ENCODE data around the gene MRGPRD. TPM values are rescaled to one million over a fixed set of nuclear protein-coding genes. Genes with fewer than 3 reads are reported as not detected.

MRGPRD gene
- total RNA-seq, 1 donor from 2014 or later = not detected

DNA sequence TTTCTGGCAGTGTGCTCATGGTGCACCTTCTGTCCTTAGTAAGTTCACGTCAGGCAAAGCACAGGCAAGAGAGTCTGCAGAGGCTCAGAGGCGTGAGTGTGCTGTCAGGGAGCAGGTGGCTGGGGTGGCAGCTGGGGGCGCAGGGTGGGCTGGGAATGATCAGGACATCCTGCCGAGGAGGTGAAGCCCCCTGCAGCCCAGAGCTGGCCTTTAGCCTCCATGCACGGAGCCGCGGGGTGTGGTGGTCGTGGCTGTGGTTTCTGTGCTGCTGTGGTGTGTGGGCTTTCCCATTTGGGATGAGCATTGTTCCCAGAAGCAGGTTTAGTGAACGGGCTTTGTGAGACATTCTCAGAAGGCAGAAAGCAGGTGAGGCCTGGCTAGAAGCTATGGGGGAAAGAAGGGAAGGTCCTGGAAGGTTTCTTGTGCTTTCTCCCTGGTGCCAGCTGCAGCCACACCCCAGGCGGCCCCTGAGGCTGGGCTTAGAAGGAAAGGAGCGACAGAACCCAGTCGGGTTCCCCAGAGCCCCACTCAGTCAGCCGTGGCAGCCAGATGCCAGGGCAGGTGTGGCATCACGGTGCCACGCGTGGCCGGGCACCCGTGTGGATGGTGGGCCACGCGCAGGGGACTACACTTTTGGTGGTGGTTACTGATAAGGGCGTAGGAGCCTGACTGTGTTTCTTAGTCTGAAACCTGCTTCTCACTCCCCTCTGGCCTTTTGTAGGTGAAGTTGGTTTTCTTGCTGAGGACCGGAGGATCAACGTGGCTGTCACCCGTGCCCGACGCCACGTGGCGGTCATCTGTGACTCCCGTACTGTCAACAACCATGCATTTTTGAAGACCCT lies 45.0 kb downstream of the MRGPRD start:
- no peaks in the 10 kb centered on the region for H3K4me1 ChIP-seq (ENCODE audit: insufficient read depth, low read length)
- DNase-seq (ENCODE audit: low read depth) (no peak), FAIRE-seq (no peak)
- no peak overlapping the region for H2AFZ ChIP-seq (ENCODE audit: low read depth, low read length)
- no peaks in the 10 kb centered on the region for H3K9me3 ChIP-seq (ENCODE audit: insufficient read depth, low read depth, low read length)
- H3K9ac ChIP-seq (ENCODE audit: low read length) = no peak overlapping the region
- H3K4me3 ChIP-seq (ENCODE audit: insufficient read depth, low read depth, low read length) = no peak overlapping the region
- H3K79me2 ChIP-seq (ENCODE audit: insufficient read depth, low read length) = no peaks in the 10 kb centered on the region
- no peak overlapping the region for H3K4me2 ChIP-seq (ENCODE audit: low read length)
- H3K4me1 Mint-ChIP-seq (ENCODE audit: low read depth, unreplicated experiment) = no peaks in the 10 kb centered on the region
- TF ChIP-seq EZH2 (IDR thresholded peaks at IDR 0.05; ENCODE audit: insufficient read depth, low read length) = no peak
- TF ChIP-seq, protein P1, sequence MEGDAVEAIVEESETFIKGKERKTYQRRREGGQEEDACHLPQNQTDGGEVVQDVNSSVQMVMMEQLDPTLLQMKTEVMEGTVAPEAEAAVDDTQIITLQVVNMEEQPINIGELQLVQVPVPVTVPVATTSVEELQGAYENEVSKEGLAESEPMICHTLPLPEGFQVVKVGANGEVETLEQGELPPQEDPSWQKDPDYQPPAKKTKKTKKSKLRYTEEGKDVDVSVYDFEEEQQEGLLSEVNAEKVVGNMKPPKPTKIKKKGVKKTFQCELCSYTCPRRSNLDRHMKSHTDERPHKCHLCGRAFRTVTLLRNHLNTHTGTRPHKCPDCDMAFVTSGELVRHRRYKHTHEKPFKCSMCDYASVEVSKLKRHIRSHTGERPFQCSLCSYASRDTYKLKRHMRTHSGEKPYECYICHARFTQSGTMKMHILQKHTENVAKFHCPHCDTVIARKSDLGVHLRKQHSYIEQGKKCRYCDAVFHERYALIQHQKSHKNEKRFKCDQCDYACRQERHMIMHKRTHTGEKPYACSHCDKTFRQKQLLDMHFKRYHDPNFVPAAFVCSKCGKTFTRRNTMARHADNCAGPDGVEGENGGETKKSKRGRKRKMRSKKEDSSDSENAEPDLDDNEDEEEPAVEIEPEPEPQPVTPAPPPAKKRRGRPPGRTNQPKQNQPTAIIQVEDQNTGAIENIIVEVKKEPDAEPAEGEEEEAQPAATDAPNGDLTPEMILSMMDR (IDR thresholded peaks at IDR 0.05; ENCODE audit: insufficient read depth, low read depth, low read length) = no peak
- no peaks in the 10 kb centered on the region for H3K27me3 ChIP-seq (ENCODE audit: insufficient read depth, low read length)
- H3K9me3 Mint-ChIP-seq (ENCODE audit: unreplicated experiment) = no peaks in the 10 kb centered on the region
- no peak overlapping the region for H3K4me3 Mint-ChIP-seq (ENCODE audit: unreplicated experiment)
- no peaks in the 10 kb centered on the region for H3K27me3 Mint-ChIP-seq (ENCODE audit: low read depth, unreplicated experiment)
- H3K36me3 Mint-ChIP-seq (ENCODE audit: low read depth, unreplicated experiment) = peaks cover 10% of the 10 kb centered on the region
- no peak overlapping the region for H3K27ac Mint-ChIP-seq (ENCODE audit: unreplicated experiment)
- no peak overlapping the region for H3K27ac ChIP-seq (ENCODE audit: low read depth, low read length)
- peaks cover 8% of the 10 kb centered on the region for H4K20me1 ChIP-seq (ENCODE audit: insufficient read depth, low read length)
- no peaks in the 10 kb centered on the region for H3K36me3 ChIP-seq (ENCODE audit: insufficient read depth, low read length)

DNA sequence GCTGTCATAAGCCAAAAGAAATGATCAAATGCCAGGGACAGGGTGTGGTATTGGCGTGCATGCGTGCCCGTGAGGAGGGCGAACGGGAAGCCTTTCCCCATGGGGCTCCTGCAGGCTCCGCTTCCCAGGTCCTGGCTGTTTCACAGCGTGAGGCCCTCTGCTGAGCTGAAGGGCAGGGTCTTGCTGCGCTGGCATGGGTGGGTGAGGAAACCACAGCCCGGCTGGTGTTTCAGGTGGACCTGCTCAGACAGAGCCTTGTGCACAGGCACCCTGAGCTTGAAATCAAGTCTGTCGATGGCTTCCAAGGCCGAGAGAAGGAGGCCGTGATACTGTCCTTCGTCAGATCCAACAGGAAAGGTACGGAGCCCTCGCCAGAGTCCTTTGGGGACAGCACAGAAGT lies 45.7 kb downstream of the MRGPRD start:
- Mint-ChIP-seq H3K9me3 (ENCODE audit: unreplicated experiment) (no peaks in the 10 kb centered on the region), H3K36me3 (ENCODE audit: low read depth, unreplicated experiment) (peaks cover 14% of the 10 kb centered on the region), H3K27ac (ENCODE audit: unreplicated experiment) (no peak overlapping the region), H3K27me3 (ENCODE audit: low read depth, unreplicated experiment) (no peaks in the 10 kb centered on the region), H3K4me3 (ENCODE audit: unreplicated experiment) (no peak overlapping the region), H3K4me1 (ENCODE audit: low read depth, unreplicated experiment) (no peaks in the 10 kb centered on the region)
- Histone ChIP-seq H3K9ac (ENCODE audit: low read length) (no peak overlapping the region), H3K27ac (ENCODE audit: low read depth, low read length) (no peak overlapping the region), H3K9me3 (ENCODE audit: insufficient read depth, low read depth, low read length) (no peaks in the 10 kb centered on the region), H4K20me1 (ENCODE audit: insufficient read depth, low read length) (peaks cover 8% of the 10 kb centered on the region), H3K4me2 (ENCODE audit: low read length) (no peak overlapping the region), H3K79me2 (ENCODE audit: insufficient read depth, low read length) (no peaks in the 10 kb centered on the region), H3K27me3 (ENCODE audit: insufficient read depth, low read length) (no peaks in the 10 kb centered on the region), H2AFZ (ENCODE audit: low read depth, low read length) (no peak overlapping the region), H3K4me3 (ENCODE audit: insufficient read depth, low read depth, low read length) (no peak overlapping the region), H3K4me1 (ENCODE audit: insufficient read depth, low read length) (no peaks in the 10 kb centered on the region), H3K36me3 (ENCODE audit: insufficient read depth, low read length) (peaks cover 2% of the 10 kb centered on the region)
- TF ChIP-seq, protein P1 (IDR thresholded peaks at IDR 0.05; ENCODE audit: insufficient read depth, low read depth, low read length) = no peak
- DNase-seq (ENCODE audit: low read depth) = no peak
- no peak for FAIRE-seq

DNA sequence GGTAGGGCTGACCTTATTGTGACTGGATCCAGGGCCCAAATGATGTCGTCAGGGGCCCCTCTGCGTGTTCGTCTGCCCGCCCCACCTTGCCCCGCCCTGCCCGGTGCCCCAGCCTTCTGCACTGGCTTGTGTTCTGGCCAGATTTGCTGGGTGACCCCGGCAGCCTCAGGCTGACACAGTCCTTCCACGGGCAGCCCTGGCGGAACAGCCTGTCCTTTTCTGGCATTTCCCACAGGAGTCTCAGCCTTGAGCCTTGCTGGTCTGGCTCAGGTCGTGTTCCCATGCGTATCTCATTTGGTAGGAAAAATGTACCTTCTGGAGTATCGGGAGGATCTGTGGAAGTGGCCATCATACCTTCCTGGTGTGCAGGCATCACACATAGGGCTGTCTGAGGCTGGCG lies 46.1 kb downstream of the MRGPRD start:
- Mint-ChIP-seq H3K9me3 (ENCODE audit: unreplicated experiment) (no peaks in the 10 kb centered on the region), H3K27me3 (ENCODE audit: low read depth, unreplicated experiment) (no peaks in the 10 kb centered on the region), H3K36me3 (ENCODE audit: low read depth, unreplicated experiment) (peaks cover 14% of the 10 kb centered on the region), H3K4me1 (ENCODE audit: low read depth, unreplicated experiment) (no peaks in the 10 kb centered on the region), H3K27ac (ENCODE audit: unreplicated experiment) (no peak overlapping the region), H3K4me3 (ENCODE audit: unreplicated experiment) (no peak overlapping the region)
- Histone ChIP-seq H3K36me3 (ENCODE audit: insufficient read depth, low read length) (peaks cover 3% of the 10 kb centered on the region), H2AFZ (ENCODE audit: low read depth, low read length) (no peak overlapping the region), H3K27me3 (ENCODE audit: insufficient read depth, low read length) (no peaks in the 10 kb centered on the region), H3K9ac (ENCODE audit: low read length) (no peak overlapping the region), H3K9me3 (ENCODE audit: insufficient read depth, low read depth, low read length) (no peaks in the 10 kb centered on the region), H3K27ac (ENCODE audit: low read depth, low read length) (no peak overlapping the region), H3K4me1 (ENCODE audit: insufficient read depth, low read length) (no peaks in the 10 kb centered on the region), H3K4me3 (ENCODE audit: insufficient read depth, low read depth, low read length) (no peak overlapping the region), H3K4me2 (ENCODE audit: low read length) (no peak overlapping the region), H4K20me1 (ENCODE audit: insufficient read depth, low read length) (peaks cover 8% of the 10 kb centered on the region), H3K79me2 (ENCODE audit: insufficient read depth, low read length) (no peaks in the 10 kb centered on the region)
- TF ChIP-seq, protein P1 (IDR thresholded peaks at IDR 0.05; ENCODE audit: insufficient read depth, low read depth, low read length) = no peak
- TF ChIP-seq EZH2 (IDR thresholded peaks at IDR 0.05; ENCODE audit: insufficient read depth, low read length) = no peak
- DNase-seq (ENCODE audit: low read depth) (no peak), FAIRE-seq (no peak)
